Duodenal mucosa (tissue), 2 donors: ENCODE data around the gene TRIP13.
A peak's percentile ranks its signal among the peaks of the same experiment; 100 is the strongest.
"Not testable (repeated sequence)": the region's sequence is repeated elsewhere in the genome, so short reads cannot be mapped to it uniquely, and the experiment has no call there.

ENCODE experiments used
- H3K27ac ChIP-seq: one replicate; pipeline ENCODE4 v1.7.0; 2013; ENCODE audit warnings: low read depth, low read length
- H3K27me3 ChIP-seq, 2 donors: one replicate each; pipeline ENCODE4 v1.7.0; 2013; ENCODE audit warnings: low read length in 2 of 2, control low read depth in 1 of 2; ENCODE audit not compliant: insufficient read depth in 2 of 2, control insufficient read depth in 1 of 2
- H3K36me3 ChIP-seq, 2 donors: one replicate each; pipeline ENCODE4 v1.7.0; 2013; ENCODE audit warnings: low read length in 2 of 2, control low read depth in 1 of 2; ENCODE audit not compliant: insufficient read depth in 2 of 2, control insufficient read depth in 1 of 2
- H3K4me1 ChIP-seq, 2 donors: one replicate each; pipeline ENCODE4 v1.7.0; 2013; ENCODE audit warnings: low read length in 2 of 2, control low read depth in 1 of 2; ENCODE audit not compliant: insufficient read depth in 2 of 2, control insufficient read depth in 1 of 2
- H3K4me3 ChIP-seq, 2 donors: one replicate each; pipeline ENCODE4 v1.7.0; 2013; ENCODE audit warnings: low read length in 2 of 2, low read depth in 1 of 2
- H3K9ac ChIP-seq, 2 donors: one replicate each; pipeline ENCODE4 v1.7.0; 2013; ENCODE audit warnings: low read length in 2 of 2, low read depth in 1 of 2
- H3K9me3 ChIP-seq, 2 donors: one replicate each; pipeline ENCODE4 v1.7.0; 2013; ENCODE audit warnings: low read length in 2 of 2, control low read depth in 1 of 2; ENCODE audit not compliant: control insufficient read depth in 1 of 2

TRIP13 gene

GRCh38 chr5:892394-893136 is at the start of gene TRIP13, which contains the start of gene BRD9:
TSS of gene TRIP13 (plus strand) at chr5:892884. CDS start at chr5:892999, 115 bp downstream.
TSS of gene BRD9 (minus strand) at chr5:892801. CDS start at chr5:892657, 144 bp downstream.
- H3K9me3 ChIP-seq: no peaks in the 10 kb centered on the region
- no peaks in the 10 kb centered on the region for H3K27me3 ChIP-seq
- H3K4me1 ChIP-seq: peaks cover 22 to 26% of the 10 kb centered on the region in 2 donors
- H3K4me3 ChIP-seq: peak within 1 kb of the TSS; percentile 91 to 93
- H3K27ac ChIP-seq: peak within 1 kb of the TSS; percentile 78
- peak within 1 kb of the TSS; percentile 65 to 98 for H3K9ac ChIP-seq
- peaks cover 5 to 47% of the 10 kb centered on the region in 2 donors for H3K36me3 ChIP-seq

- H3K4me3 ChIP-seq, H3K4me1 ChIP-seq, H3K27ac ChIP-seq, H3K27me3 ChIP-seq, H3K9me3 ChIP-seq, H3K36me3 ChIP-seq, H3K9ac ChIP-seq: not testable (repeated sequence)
Measured at GRCh38 chr5:843371-843770, 49.3 kb upstream of the TRIP13 start.

GRCh38 chr5:843926-844325 is 48.8 kb upstream of the TRIP13 start:
- H3K4me1 ChIP-seq, H3K36me3 ChIP-seq, H3K9me3 ChIP-seq, H3K27ac ChIP-seq, H3K27me3 ChIP-seq, H3K9ac ChIP-seq, H3K4me3 ChIP-seq: not testable (repeated sequence)

- H3K9ac ChIP-seq, H3K9me3 ChIP-seq, H3K27me3 ChIP-seq, H3K4me1 ChIP-seq, H3K36me3 ChIP-seq, H3K4me3 ChIP-seq, H3K27ac ChIP-seq: not testable (repeated sequence)
Measured at GRCh38 chr5:844426-844825, 48.3 kb upstream of the TRIP13 start.

GRCh38 chr5:845031-845675 is 47.5 kb upstream of the TRIP13 start:
- not testable (repeated sequence) for H3K4me3 ChIP-seq, H3K4me1 ChIP-seq, H3K9me3 ChIP-seq, H3K36me3 ChIP-seq, H3K9ac ChIP-seq, H3K27ac ChIP-seq, H3K27me3 ChIP-seq

GRCh38 chr5:845676-846601 is 46.7 kb upstream of the TRIP13 start:
- H3K9me3 ChIP-seq, H3K27me3 ChIP-seq, H3K9ac ChIP-seq, H3K4me3 ChIP-seq, H3K36me3 ChIP-seq, H3K4me1 ChIP-seq, H3K27ac ChIP-seq: not testable (repeated sequence)

GRCh38 chr5:846602-847091 is 46.0 kb upstream of the TRIP13 start:
- not testable (repeated sequence) for H3K9me3 ChIP-seq, H3K4me3 ChIP-seq, H3K4me1 ChIP-seq, H3K9ac ChIP-seq, H3K27ac ChIP-seq, H3K36me3 ChIP-seq
- H3K27me3 ChIP-seq: peaks cover 0 to 11% of the 10 kb centered on the region in 2 donors

GRCh38 chr5:847212-847611 is 45.5 kb upstream of the TRIP13 start:
- H3K36me3 ChIP-seq, H3K9me3 ChIP-seq, H3K27ac ChIP-seq, H3K4me1 ChIP-seq, H3K9ac ChIP-seq, H3K4me3 ChIP-seq: not testable (repeated sequence)
- H3K27me3 ChIP-seq: peaks cover 0 to 12% of the 10 kb centered on the region in 2 donors

- H3K4me1 ChIP-seq, H3K27ac ChIP-seq, H3K9me3 ChIP-seq, H3K4me3 ChIP-seq, H3K9ac ChIP-seq, H3K36me3 ChIP-seq: not testable (repeated sequence)
- peaks cover 0 to 12% of the 10 kb centered on the region in 2 donors for H3K27me3 ChIP-seq
Measured at GRCh38 chr5:847736-848135, 44.9 kb upstream of the TRIP13 start.

- Histone ChIP-seq H3K27ac (no peak overlapping the region), H3K9ac (no peak overlapping the region), H3K27me3 (peaks cover 0 to 12% of the 10 kb centered on the region in 2 donors), H3K4me3 (no peak overlapping the region), H3K36me3 (no peaks in the 10 kb centered on the region), H3K9me3 (no peaks in the 10 kb centered on the region), H3K4me1 (no peaks in the 10 kb centered on the region)
Measured at GRCh38 chr5:848671-849111, 44.0 kb upstream of the TRIP13 start.
